Islet precursor cell (in vitro differentiated cells): ENCODE measurements around the gene NUDT16L1.

Source experiments
- DNase-seq: peaks from one replicate; pipeline ENCODE4 v3.0.0-alpha.2; 2018

The NUDT16L1 gene

GRCh38 chr16:4696172-4696904 lies 3.0 kb downstream of the NUDT16L1 start:
- DNase-seq = peak; percentile 41

GRCh38 chr16:4696905-4697847 lies 3.8 kb downstream of the NUDT16L1 start:
- DNase-seq = peak; percentile 46

DNA sequence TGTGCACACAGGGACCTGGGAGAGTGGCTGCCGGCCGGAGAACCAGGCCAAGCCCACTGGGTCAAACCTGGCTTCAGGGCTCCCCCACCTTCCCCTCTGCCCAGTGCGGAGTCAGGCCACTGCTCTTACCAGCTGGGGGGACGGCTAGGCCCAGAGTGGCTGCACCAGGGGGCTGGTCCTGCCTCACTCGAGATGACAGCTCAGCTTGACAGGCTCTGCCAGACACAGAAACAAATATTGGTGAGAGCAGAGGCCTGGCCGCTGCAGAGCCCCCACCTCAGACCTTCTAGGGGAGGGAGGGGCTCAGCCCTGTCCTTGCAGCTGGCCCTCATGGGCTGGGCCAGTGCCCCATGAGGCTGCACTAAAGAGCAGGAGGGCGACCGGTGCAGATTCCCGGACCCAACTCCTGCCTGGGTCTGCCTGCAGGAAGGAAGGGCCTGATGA lies 4.5 kb downstream of the NUDT16L1 start:
- peak; percentile 54 for DNase-seq

DNA sequence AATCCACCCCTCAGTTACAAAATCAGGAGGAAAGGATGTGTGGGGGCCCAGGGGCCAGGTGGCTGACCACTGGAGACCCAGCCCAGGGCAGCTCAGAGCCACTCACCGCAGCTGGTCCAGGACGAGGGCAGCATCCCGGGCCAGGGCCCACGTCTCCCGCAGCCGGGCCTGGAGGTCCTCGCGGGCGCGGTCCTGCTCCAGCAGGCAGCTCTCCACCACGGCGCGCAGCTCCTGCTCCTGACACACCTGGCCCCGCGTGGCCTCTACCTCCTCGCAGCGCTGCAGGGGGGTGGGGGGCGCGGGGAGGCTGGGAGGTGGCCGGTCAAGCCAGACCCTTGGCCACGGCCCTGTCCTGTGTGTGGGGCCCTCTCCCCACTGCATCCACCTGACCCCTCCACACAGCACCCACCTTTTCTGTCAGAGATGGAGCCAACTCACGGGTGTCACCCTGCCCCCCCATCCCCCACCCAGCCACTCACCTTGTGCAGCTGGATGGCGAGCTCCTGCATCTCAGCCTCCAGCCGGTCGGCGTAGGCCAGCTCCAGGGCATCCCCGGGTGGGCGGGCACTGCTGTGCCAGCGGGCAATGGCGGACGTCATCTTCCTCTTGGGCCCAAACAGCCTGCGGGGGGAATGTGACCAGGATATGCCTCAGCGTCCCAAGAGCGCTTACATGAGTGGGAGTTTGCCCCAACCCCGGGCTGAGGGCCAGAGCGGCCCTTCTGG lies 5.1 kb downstream of the NUDT16L1 start:
- peak; percentile 51 for DNase-seq

DNA sequence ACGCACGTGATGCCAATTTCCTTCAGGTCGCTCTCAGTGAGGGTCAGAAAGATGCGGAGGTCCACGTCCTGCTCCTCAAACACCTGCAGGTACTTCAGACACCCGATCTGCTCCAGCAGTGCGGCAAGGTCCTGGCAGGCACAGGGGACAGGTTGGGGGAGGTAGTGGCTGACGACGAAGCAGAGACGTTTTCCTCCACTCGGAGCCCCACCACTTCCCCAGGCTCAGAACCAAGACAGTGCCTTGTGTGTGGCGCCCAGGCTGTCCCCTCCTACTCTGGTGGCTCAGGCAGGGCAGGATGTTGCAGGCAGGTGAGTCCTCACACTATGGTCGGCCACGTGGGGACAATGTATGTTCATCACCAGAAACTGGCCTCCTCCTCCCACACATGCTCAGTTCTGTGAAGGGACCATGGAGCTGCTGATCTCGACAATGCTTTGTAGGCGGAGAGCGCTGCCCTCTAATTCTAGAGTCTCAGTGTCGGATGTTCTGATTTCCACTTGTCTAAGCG lies 5.7 kb downstream of the NUDT16L1 start:
- peak; percentile 45 for DNase-seq

GRCh38 chr16:4700380-4700996 lies 7.1 kb downstream of the NUDT16L1 start:
- peak; percentile 42 for DNase-seq

DNA sequence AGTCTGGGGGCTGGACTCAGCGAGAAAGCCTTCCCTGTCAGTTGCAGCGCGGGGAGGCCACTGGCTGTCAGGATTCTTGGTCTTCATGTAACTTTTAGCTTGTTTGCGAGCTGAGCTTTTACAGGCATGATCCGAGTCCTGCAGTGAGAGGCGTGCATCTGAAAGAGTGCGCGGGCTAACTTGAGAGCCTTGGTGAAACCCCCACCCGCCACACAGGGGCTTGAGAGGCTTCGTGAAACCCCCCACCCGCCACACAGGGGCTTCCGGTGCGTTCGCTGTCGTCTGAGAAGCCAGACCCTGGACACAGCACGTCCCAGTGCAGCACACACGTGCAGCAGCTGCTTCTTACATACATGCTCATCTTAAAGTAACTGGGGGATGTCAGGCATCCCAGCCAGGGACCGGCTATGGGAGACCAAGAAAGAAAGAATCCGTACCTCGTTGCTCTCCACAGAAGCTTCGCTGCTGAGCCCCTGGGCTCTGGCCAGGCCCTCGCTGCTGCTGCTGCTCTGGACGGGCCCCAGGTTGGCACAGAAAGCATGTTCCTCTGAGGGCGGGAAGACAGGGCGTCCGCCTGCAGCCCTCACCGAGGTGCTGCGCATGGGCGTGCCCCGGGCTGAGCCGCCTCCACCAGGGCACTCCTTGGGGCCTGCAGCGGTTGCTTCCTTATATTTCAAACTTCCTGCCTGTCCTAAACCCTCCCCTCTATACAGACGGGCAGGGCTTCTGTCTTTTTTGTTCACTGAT lies 7.8 kb downstream of the NUDT16L1 start:
- DNase-seq = peak; percentile 44

GRCh38 chr16:4701791-4702465 lies 8.6 kb downstream of the NUDT16L1 start:
- peak; percentile 46 for DNase-seq

DNA sequence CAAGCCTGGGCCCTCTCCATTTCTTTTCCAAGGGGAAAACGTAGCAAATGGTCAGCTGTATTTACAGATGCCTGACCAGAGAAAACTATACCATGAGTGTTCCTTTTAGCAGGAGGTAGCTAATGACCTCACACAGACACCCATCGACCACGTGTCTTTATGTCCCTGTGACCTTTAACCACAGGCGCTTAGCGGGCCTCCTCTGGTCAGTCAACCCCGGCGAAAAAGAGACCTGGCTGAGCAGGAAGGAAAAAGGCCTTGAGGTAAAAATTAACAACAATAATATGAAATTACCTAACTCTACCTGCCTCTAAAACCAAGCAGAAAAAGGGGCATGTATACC lies 9.1 kb downstream of the NUDT16L1 start:
- no peak for DNase-seq

DNA sequence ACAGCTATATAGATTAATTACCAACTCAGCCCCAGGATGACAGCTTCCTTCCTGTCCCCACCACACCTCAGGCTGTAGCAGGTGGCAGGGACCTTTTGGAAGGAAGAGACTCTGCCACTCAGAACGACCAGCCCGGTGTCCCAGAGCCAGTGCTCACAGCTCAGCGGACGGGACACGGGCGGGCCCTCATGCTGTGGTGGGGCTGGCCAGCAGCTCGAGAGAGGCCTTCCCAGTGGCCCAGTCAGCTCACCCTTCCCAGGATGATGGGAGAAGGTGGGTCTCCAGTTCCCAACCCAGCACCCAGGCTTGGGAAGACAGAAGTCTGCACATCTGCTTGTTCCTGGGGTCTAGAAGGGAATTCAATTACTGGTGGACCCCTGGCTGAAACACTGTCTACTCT lies 10.5 kb downstream of the NUDT16L1 start:
- peak; percentile 40 for DNase-seq

DNA sequence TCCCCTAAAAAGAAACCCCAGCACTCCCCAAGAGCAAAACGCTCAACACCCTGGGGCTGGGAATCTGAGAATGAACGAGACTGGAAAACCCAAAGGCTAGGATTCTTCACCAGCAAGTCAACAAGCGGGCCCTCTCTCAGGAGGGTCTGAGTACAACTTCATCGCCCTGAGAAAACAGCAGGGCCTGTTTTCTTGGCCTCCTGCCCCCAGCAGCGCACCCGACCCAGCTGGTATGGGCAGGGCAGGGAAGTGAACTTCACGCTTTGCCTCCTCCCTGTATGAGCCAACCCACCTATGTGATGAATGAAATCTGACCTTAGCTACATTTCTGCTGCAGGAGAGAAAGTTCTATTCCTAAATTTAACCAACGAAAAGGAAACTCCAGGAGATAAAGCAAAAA lies 11.1 kb downstream of the NUDT16L1 start:
- DNase-seq = no peak

GRCh38 chr16:4704913-4705312 lies 11.6 kb downstream of the NUDT16L1 start:
- DNase-seq = no peak

DNA sequence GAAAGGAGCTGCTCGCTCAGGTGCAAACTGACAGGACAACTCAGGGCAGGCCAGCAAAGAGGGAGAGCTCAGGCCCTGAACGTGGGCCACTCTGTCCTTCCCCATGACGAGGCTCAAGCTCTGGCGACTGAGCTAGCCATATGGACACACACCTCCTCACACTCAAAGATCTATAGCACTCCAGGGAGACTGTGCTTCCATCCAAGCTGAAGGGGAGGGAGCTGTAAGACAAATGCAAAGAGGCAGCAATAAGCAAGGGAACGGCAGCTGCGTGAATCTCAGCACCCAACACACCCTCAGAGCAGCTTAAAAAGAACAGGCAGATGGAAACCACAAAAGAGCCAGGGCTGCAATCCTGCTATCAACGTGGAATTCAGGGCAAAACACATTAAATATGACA lies 13.5 kb downstream of the NUDT16L1 start:
- DNase-seq = no peak

DNA sequence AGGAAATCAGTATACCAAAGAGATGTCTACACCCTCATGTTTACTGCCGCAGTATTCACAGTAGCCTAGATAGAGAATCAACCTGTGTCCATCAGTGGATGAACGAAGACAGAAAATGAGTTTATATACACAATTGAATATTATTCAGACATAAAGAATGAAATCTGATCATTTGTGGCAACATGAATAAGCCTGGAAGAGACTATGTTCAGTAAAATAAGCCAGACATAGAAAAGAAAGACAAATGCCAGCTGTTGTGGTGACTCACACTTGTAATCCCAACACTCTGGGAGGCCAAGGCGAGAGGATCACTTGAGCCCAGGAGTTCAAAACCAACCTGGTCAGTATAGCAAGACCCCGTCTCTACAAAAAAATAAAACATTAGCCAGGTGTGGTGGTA lies 16.1 kb downstream of the NUDT16L1 start:
- DNase-seq = no peak

GRCh38 chr16:4713663-4714501 lies 20.5 kb downstream of the NUDT16L1 start:
- no peak for DNase-seq

DNA sequence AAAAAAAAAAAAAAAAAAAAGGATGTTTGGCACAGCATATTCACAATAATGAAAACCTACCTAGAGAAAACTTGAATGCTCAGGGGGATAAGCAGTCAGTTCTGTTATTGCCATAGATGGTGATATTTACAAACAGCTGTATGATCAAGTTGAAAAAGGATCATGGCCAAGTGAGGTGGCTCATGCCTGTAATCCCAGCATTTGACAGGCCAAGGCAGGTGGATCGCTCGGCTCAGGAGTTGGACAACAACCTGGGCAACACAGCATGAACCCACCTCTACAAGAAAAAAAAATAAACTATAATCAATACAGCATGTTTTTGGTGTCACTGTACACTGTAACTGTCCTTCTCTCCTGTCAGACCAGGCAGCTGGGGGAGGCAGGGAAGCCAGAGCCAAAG lies 21.6 kb downstream of the NUDT16L1 start:
- no peak for DNase-seq

DNA sequence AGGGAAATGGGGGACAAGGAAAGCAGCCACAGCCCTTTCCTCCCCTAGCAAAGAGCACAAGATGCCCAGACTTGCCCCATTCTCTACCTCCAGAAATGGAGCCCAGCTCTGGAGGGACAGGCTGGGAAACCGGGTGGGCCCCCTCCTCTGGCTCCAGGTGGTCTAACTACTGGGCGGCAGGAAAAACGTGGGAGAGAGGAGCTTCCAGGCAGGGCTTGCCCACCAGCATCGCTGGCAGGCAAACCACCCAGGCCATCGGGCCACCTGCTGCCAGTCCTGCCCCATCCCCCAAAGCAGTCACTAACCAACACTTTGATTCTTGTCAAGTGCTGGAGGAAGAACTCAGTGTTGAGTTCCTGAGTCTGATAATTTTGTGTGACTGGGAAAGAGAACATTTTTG lies 25.1 kb downstream of the NUDT16L1 start:
- DNase-seq = no peak

DNA sequence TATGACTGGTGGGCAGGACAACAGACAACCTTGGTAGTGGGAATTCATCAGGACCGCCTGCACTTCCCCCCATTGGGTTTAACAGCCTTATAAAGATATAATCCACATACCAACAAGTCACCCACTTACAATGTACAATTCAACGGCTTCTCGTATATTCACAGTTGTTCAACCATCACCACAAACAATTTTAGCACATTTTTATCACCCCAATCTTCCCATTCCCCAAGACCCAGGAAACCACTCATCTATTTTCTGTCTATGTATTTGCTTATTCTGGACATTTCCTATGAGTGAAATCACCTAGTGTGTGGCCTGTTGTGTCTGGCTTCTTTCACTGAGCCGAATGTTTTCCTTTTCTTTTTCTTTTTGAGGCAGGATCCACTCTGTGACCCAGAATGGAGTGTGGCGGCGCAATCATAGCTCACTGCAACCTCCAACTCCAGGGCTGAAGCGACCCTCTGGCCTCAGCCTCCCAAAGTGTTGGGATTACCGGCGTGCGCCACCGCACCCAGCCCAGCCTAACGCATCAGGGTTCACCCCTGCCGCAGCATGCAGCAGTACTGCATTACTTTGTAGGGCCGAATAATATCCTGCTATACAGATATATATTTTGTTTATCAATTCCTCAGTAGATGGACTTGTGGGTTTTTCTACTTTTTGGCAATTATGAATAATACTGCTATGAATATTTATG lies 29.9 kb downstream of the NUDT16L1 start:
- no peak for DNase-seq

DNA sequence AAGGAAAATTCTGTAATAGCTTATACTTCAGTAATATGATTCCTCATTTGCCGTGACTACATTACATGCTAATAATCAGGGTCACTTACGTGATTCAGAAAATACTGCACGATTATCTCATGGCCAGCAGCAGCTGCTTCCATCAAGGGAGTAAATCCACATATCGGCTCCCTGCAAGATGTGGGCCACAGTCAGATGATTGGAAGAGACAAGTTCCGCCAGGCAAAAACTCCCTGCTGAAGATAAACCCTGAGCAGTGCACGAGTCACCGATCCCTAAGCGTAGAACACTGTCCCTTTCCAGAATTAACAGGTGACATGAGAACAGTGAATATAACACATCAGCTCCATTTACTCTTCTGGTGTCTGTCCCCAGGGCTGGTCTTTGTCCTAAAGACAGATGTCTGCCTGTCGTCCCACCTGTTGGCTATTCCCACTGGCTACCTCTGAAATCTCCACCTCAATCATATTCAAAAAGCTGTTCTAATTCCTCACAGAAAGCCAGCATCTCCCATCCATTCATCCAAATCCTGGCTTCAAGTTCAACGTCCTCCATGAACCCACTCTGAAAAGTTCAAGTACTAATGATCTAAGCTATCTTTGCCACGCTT lies 31.4 kb downstream of the NUDT16L1 start:
- DNase-seq = no peak
